NCI-H2107 (cell line): ENCODE measurements around the gene ZNF618.
"Not testable (repeated sequence)": the region's sequence is repeated elsewhere in the genome, so short reads cannot be mapped to it uniquely, and the experiment has no call there.

Source experiments
- DNase-seq: peaks from one replicate; lab custom pipeline; 2025; lab: John Stamatoyannopoulos, UW

Gene ZNF618

GRCh38 chr9:114039484-114039883 is 163.4 kb downstream of the ZNF618 start:
- DNase-seq: no peak

- DNase-seq: not testable (repeated sequence)
Measured at GRCh38 chr9:114043660-114044059, 167.6 kb downstream of the ZNF618 start.

- no peak for DNase-seq
Measured at GRCh38 chr9:114046237-114046755, 170.2 kb downstream of the ZNF618 start.

GRCh38 chr9:114046875-114047274 is 170.8 kb downstream of the ZNF618 start:
- DNase-seq: no peak

- no peak for DNase-seq
Measured at GRCh38 chr9:114047717-114048116, 171.6 kb downstream of the ZNF618 start.

GRCh38 chr9:114048533-114049415 is 172.7 kb downstream of the ZNF618 start:
- no peak for DNase-seq

- DNase-seq: no peak
Measured at GRCh38 chr9:114049441-114050225, 173.5 kb downstream of the ZNF618 start.

- no peak for DNase-seq
Measured at GRCh38 chr9:114050226-114050568, 174.1 kb downstream of the ZNF618 start.

GRCh38 chr9:114050646-114051045 is 174.5 kb downstream of the ZNF618 start:
- no peak for DNase-seq

GRCh38 chr9:114051281-114051680 is 175.2 kb downstream of the ZNF618 start:
- DNase-seq: no peak

- DNase-seq: no peak
Measured at GRCh38 chr9:114051706-114052105, 175.6 kb downstream of the ZNF618 start.

GRCh38 chr9:114053246-114054005 is 177.3 kb downstream of the ZNF618 start:
- no peak for DNase-seq

- no peak for DNase-seq
Measured at GRCh38 chr9:114054191-114054690, 178.1 kb downstream of the ZNF618 start.

GRCh38 chr9:114055061-114055460 is 179.0 kb downstream of the ZNF618 start:
- no peak for DNase-seq

GRCh38 chr9:114055894-114056293 is 179.8 kb downstream of the ZNF618 start:
- no peak for DNase-seq

GRCh38 chr9:114056527-114056926 is 180.4 kb downstream of the ZNF618 start:
- DNase-seq: no peak

- DNase-seq: no peak
Measured at GRCh38 chr9:114057161-114057885, 181.2 kb downstream of the ZNF618 start.

GRCh38 chr9:114058688-114059046 is 182.6 kb downstream of the ZNF618 start:
- no peak for DNase-seq

- no peak for DNase-seq
Measured at GRCh38 chr9:114059047-114059803, 183.1 kb downstream of the ZNF618 start.

GRCh38 chr9:114060070-114060469 is 184.0 kb downstream of the ZNF618 start:
- no peak for DNase-seq

GRCh38 chr9:114060711-114061110 is 184.6 kb downstream of the ZNF618 start:
- no peak for DNase-seq
